AG04450 (cell line): ENCODE data around the gene ZNF689. TPM values are rescaled to one million over a fixed set of nuclear protein-coding genes. Genes with fewer than 3 reads are reported as not detected.

Experiments
- CTCF ChIA-PET: fragments of 300-600, 350-600 bp; formaldehyde crosslinking; extraction: SDS; loops from one replicate; lab custom pipeline; 2022; ENCODE audit warnings: antibody characterized with exemption, inconsistent platforms; lab: Charles Lee
- POLR2A ChIA-PET: fragments of 350-600 bp; formaldehyde crosslinking; extraction: SDS; loops from one replicate; lab custom pipeline; 2021; ENCODE audit warnings: antibody characterized with exemption, inconsistent platforms; lab: Yijun Ruan, JAX
- DNase-seq: peaks from one replicate; pipeline ENCODE4 v3.0.0-alpha.2; 2011; ENCODE audit warnings: low read depth, low spot score
- H3K27ac ChIP-seq: one replicate; pipeline ENCODE4 v1.5.1; 2012; ENCODE audit warnings: low read depth, low read length, control low read depth
- H3K27me3 ChIP-seq: one replicate; pipeline ENCODE4 v1.6.0; 2012; ENCODE audit warnings: low read length; ENCODE audit not compliant: control insufficient read depth, insufficient read depth
- H3K4me3 ChIP-seq: 2 replicates; pipeline ENCODE4 v1.5.1; 2011; ENCODE audit warnings: mild to moderate bottlenecking, low read depth, low read length, control low read depth
- H3K9me3 ChIP-seq: 2 replicates; pipeline ENCODE4 v1.5.1; 2012; ENCODE audit warnings: low read length; ENCODE audit not compliant: control insufficient read depth, insufficient read depth
- polyA plus RNA-seq: library from polyadenylated mRNA; depleted of rRNA; stranded (reverse); fragments of >200 nt; gene quantifications from 2 replicates; pipeline ENCODE4 v1.2.3, GENCODE V29; 2011
- TF ChIP-seq, protein P1 (sequence below): IDR thresholded peaks from 2 replicates; pipeline ENCODE4 v1.5.1; 2011; ENCODE audit warnings: low read depth, low read length, control low read depth, inconsistent platforms

Gene ZNF689
- polyA plus RNA-seq, 1 experiment, result 4.2 TPM

DNA sequence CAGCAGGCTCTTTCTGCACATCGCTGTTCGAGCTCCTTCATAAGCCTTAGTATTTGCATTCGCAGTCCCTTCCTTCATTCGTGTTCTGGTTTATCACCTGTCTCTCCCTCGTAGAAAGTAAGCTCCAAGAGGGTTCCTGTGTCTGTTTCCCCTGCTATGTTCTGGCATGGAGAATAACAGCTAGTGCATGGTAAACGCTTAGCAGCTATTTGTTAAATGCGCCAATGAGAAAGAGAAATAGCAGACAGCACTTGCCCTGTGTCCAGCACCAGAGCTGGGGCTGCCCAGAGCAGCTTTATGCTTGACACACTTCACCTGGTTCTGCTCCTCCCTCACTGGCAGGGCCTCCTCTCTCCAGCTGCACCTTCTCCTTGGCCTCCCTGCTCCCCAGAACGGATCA, 44.2 kb downstream of the ZNF689 start:
- CTCF ChIA-PET, result interaction anchor here (0.7 to 1.0 kb wide), 2 partner anchors 32 to 136 kb away, joined by 3 to 4 read pairs; partner anchors contain the start of gene DCTPP1
- POLR2A ChIA-PET, result no interaction called here
- no peak overlapping the region for H3K4me3 ChIP-seq

DNA sequence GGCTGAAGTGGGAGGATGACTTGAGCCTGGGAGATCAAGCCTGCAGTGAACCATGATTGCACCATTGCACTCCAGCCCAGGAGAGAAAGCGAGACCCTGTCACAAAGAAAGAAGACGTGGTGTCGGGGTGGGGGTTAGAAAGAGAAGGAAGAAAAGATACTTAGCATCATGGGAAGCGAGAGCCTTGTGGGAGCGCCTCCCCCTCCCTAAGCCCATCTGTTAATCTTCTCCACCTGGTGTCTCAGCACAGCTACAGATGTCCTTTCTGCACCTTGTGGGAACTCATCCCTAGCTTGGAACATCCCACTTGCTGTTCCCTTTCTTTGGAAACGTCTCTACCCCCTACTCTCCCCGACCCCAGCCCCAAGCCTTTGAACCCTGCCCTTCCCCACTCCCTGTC, 44.7 kb downstream of the ZNF689 start:
- ChIA-PET CTCF (interaction anchor here (0.7 kb wide), 1 partner anchor 33 kb away, joined by 3 read pairs; no protein-coding TSS in a partner anchor), POLR2A (interaction anchor here (0.6 kb wide), 2 partner anchors 31 to 224 kb away, joined by 3 to 4 read pairs; no protein-coding TSS in a partner anchor)
- TF ChIP-seq, protein P1, sequence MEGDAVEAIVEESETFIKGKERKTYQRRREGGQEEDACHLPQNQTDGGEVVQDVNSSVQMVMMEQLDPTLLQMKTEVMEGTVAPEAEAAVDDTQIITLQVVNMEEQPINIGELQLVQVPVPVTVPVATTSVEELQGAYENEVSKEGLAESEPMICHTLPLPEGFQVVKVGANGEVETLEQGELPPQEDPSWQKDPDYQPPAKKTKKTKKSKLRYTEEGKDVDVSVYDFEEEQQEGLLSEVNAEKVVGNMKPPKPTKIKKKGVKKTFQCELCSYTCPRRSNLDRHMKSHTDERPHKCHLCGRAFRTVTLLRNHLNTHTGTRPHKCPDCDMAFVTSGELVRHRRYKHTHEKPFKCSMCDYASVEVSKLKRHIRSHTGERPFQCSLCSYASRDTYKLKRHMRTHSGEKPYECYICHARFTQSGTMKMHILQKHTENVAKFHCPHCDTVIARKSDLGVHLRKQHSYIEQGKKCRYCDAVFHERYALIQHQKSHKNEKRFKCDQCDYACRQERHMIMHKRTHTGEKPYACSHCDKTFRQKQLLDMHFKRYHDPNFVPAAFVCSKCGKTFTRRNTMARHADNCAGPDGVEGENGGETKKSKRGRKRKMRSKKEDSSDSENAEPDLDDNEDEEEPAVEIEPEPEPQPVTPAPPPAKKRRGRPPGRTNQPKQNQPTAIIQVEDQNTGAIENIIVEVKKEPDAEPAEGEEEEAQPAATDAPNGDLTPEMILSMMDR, result no peak
- no peak for DNase-seq
- H3K4me3 ChIP-seq, result no peak overlapping the region
- no peak overlapping the region for H3K27ac ChIP-seq
- peaks cover 4% of the 10 kb centered on the region for H3K27me3 ChIP-seq
- H3K9me3 ChIP-seq, result peaks cover 6% of the 10 kb centered on the region; the same call in 1 of the 2 replicates

More for the DNA sequence above, 44.2 kb downstream of the ZNF689 start:
- no peak overlapping the region for H3K27ac ChIP-seq
- peaks cover 4% of the 10 kb centered on the region for H3K27me3 ChIP-seq
- peaks cover 6% of the 10 kb centered on the region; the same call in 1 of the 2 replicates for H3K9me3 ChIP-seq
- TF ChIP-seq, protein P1, result no peak
- DNase-seq, result no peak

DNA sequence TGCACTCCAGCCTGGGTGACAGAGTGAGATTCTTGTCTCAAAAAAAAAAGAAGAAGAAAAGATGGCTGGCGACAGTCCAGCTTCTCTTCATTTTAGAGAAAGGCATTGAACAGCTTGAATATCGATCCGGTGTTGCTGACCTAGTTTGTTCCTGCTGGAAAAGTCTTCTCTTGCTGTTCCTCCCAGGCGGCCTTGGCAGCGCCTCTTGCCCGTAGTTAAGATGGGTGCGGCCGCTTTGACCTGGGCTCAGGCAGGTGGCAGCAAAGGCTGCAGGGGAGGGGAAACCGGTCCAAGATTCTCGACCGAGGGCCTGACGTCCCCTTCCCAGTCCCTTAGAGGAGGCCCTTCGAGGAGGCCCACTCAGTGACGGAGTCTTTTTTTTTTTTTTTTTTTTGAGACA, 48.2 kb downstream of the ZNF689 start:
- no peak overlapping the region for H3K27ac ChIP-seq
- TF ChIP-seq, protein P1, result no peak
- POLR2A ChIA-PET, result no interaction called here
- H3K4me3 ChIP-seq, result no peak overlapping the region
- CTCF ChIA-PET, result no interaction called here
- peaks cover 10% of the 10 kb centered on the region; the same call in 1 of the 2 replicates for H3K9me3 ChIP-seq
- H3K27me3 ChIP-seq, result peaks cover 4% of the 10 kb centered on the region
- no peak for DNase-seq

DNA sequence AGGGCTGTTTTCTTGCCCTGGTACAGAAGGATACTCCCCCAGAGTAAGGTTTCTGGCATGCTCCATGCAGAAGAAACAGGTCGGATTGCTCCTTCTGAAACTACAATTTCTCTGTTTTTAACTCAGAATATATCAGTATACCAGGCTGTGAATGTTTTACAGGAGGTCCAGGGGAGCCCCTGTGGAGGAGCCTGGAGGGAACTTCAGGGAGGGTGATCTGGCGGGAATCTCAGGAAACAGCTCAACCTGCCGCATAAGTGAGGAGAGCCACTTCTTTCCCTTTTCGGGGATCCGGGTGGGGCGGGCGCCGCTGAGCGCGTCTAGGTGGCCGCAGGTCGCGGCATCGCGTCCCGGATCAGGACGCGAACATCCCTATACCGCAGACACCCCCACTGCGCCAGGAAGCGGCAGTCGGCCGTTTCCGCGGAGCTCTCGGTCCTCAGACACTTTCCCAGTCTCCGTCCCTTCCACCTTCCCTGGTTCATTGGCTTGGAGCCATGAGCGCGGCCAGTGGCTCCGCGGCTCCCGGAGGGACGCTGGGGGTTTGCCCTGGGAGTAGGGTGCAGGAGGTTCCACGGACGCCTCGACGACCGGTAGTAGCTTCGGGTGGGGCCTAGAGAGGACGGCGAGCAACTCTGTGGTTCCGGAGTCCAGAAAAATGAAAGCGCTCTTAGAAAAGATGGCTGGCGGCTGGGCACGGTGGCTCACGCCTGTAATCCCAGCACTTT, 48.9 kb downstream of the ZNF689 start:
- Histone ChIP-seq H3K4me3 (no peak overlapping the region), H3K9me3 (peaks cover 10% of the 10 kb centered on the region; the same call in 1 of the 2 replicates), H3K27ac (no peak overlapping the region), H3K27me3 (peaks cover under 1% of the 10 kb centered on the region)
- ChIA-PET CTCF (no interaction called here), POLR2A (no interaction called here)
- TF ChIP-seq, protein P1, result no peak
- no peak for DNase-seq

DNA sequence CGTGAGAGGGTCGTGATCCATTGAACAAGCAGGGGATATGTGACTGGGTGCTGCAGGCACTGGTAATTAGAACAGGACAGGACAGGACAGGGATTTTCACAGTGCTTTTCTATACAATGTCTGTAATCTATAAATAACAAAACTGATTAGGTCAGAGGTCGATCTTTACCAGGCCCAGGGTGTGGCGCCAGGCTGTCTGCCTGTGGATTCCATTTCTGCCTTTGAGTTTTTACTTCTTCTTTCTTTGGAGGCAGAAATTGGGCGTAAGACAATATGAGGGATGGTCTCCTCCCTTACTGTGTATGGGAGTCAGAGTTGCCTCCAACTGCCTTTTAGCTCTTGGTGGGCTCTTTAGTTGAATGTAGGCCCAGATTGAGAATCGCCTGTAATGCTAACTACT, 50.5 kb downstream of the ZNF689 start:
- Histone ChIP-seq H3K9me3 (peaks cover 10% of the 10 kb centered on the region; the same call in 1 of the 2 replicates), H3K27ac (no peak overlapping the region), H3K27me3 (no peaks in the 10 kb centered on the region), H3K4me3 (no peak overlapping the region)
- DNase-seq, result no peak
- ChIA-PET CTCF (no interaction called here), POLR2A (no interaction called here)
- TF ChIP-seq, protein P1, result no peak
